Neural progenitor cell (in vitro differentiated cells): ENCODE measurements around the gene SUCO. TPM values are rescaled to one million over a fixed set of nuclear protein-coding genes. Genes with fewer than 3 reads are reported as not detected.
A peak's percentile ranks its signal among the peaks of the same experiment; 100 is the strongest.

Source experiments
- DNase-seq: peaks from one replicate; pipeline ENCODE4 v3.0.0-alpha.2; 2016; ENCODE audit warnings: low spot score
- H2AFZ ChIP-seq: fragments of 200-600 bp; sonication (generic); replicated peaks from 2 replicates; pipeline ENCODE4 v1.6.1; 2016; ENCODE audit warnings: antibody characterized with exemption
- H3F3A ChIP-seq: fragments of 200-600 bp; sonication (generic); 2 replicates; pipeline ENCODE4 v1.6.1; 2016; ENCODE audit warnings: antibody characterized with exemption, low read depth
- H3K27ac ChIP-seq: fragments of 200-600 bp; sonication (generic); 2 replicates; pipeline ENCODE4 v1.5.1; 2016; ENCODE audit warnings: mild to moderate bottlenecking
- H3K27me3 ChIP-seq: fragments of 200-600 bp; sonication (generic); 2 replicates; pipeline ENCODE4 v1.6.1; 2016; ENCODE audit warnings: mild to moderate bottlenecking, moderate library complexity
- H3K36me3 ChIP-seq: fragments of 200-600 bp; sonication (generic); 2 replicates; pipeline ENCODE4 v1.5.1; 2016
- H3K4me1 ChIP-seq: fragments of 200-600 bp; sonication (generic); 2 replicates; pipeline ENCODE4 v1.6.1; 2016; ENCODE audit warnings: mixed run types
- H3K4me2 ChIP-seq: fragments of 200-600 bp; sonication (generic); 2 replicates; pipeline ENCODE4 v1.6.1; 2016
- H3K4me3 ChIP-seq: fragments of 200-600 bp; sonication (generic); 2 replicates; pipeline ENCODE4 v1.5.1; 2016
- H3K79me2 ChIP-seq: fragments of 200-600 bp; sonication (generic); 2 replicates; pipeline ENCODE4 v1.6.1; 2016; ENCODE audit warnings: low read depth
- H3K9ac ChIP-seq: fragments of 200-600 bp; sonication (generic); 2 replicates; pipeline ENCODE4 v1.6.1; 2016
- H3K9me3 ChIP-seq: fragments of 200-600 bp; sonication (generic); 2 replicates; pipeline ENCODE4 v1.5.1; 2016; ENCODE audit warnings: low read depth
- H4K20me1 ChIP-seq: fragments of 200-600 bp; sonication (generic); 2 replicates; pipeline ENCODE4 v1.6.1; 2016; ENCODE audit warnings: low read depth
- H3K27ac Mint-ChIP-seq: 3 replicates; pipeline ENCODE4 v1.8.0; 2021; ENCODE audit warnings: mixed read lengths
- H3K27me3 Mint-ChIP-seq: 2 replicates; pipeline ENCODE4 v1.8.0; 2022; ENCODE audit warnings: low read depth, mild to moderate bottlenecking, inconsistent platforms, moderate library complexity, mixed read lengths; ENCODE audit not compliant: insufficient read depth
- H3K36me3 Mint-ChIP-seq: 3 replicates; pipeline ENCODE4 v1.8.0; 2021; ENCODE audit warnings: mixed read lengths
- H3K4me1 Mint-ChIP-seq: 3 replicates; pipeline ENCODE4 v1.8.0; 2021; ENCODE audit warnings: mixed read lengths
- H3K4me3 Mint-ChIP-seq: 3 replicates; pipeline ENCODE4 v1.8.0; 2021; ENCODE audit warnings: mild to moderate bottlenecking, moderate library complexity, mixed read lengths
- H3K9me3 Mint-ChIP-seq: 3 replicates; pipeline ENCODE4 v1.8.0; 2020; ENCODE audit warnings: mixed read lengths
- EZH2 ChIP-seq: fragments of 200-600 bp; sonication (generic); IDR thresholded peaks from 2 replicates; pipeline ENCODE4 v1.6.1; 2017; ENCODE audit warnings: antibody characterized with exemption, mild to moderate bottlenecking, moderate library complexity
- EZH2phosphoT487 ChIP-seq: fragments of 200-600 bp; sonication (generic); IDR thresholded peaks from 2 replicates; pipeline ENCODE4 v1.6.1; 2017; ENCODE audit warnings: antibody characterized with exemption
- total RNA-seq: library from RNA; depleted of rRNA; stranded (reverse); fragments of >200 nt; gene quantifications from 2 replicates; pipeline ENCODE4 v1.2.3, GENCODE V29; 2015; ENCODE audit warnings: low replicate concordance
- TF ChIP-seq, protein P1 (sequence below): fragments of 200-600 bp; sonication (generic); IDR thresholded peaks from 2 replicates; pipeline ENCODE4 v1.5.1; 2017; ENCODE audit warnings: antibody characterized with exemption, mild to moderate bottlenecking

The SUCO gene
- total RNA-seq, 1 donor from 2014 or later, result 109 TPM

GRCh38 chr1:172559572-172560210, 26.7 kb downstream of the SUCO start:
- no peak overlapping the region for H3K27ac Mint-ChIP-seq

DNA sequence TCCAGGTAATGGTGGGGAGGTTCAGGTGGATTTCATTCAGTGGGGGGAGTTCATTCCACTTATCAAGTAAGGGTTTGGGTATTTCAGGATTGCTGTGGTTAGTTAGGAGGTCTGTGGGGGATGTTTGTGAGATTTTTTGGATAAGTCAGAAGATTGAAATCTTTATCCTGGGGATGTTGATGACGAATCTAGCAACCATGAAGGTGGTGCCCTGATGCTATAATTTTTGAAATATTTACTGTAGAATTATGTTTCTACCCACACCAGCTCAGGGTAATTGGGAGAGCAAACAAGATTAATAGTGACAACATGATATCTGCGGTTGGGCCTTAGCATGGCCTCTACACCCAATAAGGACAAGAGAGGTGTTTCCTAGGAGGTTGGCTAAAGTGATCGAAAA, 28.3 kb downstream of the SUCO start:
- H3K36me3 Mint-ChIP-seq, result peaks cover 70% of the 10 kb centered on the region
- H3K27me3 Mint-ChIP-seq, result peaks cover 2% of the 10 kb centered on the region
- Histone ChIP-seq H3K4me1 (no peaks in the 10 kb centered on the region), H4K20me1 (peaks cover 3% of the 10 kb centered on the region), H3K9me3 (no peaks in the 10 kb centered on the region), H3K27me3 (no peaks in the 10 kb centered on the region), H3K79me2 (peaks cover 22% of the 10 kb centered on the region), H3K27ac (no peak overlapping the region), H3F3A (no peaks in the 10 kb centered on the region), H3K36me3 (peaks cover 22% of the 10 kb centered on the region), H3K9ac (no peak overlapping the region), H3K4me3 (no peak overlapping the region), H3K4me2 (no peak overlapping the region), H2AFZ (no peak overlapping the region)
- no peak overlapping the region for H3K27ac Mint-ChIP-seq
- TF ChIP-seq, protein P1, sequence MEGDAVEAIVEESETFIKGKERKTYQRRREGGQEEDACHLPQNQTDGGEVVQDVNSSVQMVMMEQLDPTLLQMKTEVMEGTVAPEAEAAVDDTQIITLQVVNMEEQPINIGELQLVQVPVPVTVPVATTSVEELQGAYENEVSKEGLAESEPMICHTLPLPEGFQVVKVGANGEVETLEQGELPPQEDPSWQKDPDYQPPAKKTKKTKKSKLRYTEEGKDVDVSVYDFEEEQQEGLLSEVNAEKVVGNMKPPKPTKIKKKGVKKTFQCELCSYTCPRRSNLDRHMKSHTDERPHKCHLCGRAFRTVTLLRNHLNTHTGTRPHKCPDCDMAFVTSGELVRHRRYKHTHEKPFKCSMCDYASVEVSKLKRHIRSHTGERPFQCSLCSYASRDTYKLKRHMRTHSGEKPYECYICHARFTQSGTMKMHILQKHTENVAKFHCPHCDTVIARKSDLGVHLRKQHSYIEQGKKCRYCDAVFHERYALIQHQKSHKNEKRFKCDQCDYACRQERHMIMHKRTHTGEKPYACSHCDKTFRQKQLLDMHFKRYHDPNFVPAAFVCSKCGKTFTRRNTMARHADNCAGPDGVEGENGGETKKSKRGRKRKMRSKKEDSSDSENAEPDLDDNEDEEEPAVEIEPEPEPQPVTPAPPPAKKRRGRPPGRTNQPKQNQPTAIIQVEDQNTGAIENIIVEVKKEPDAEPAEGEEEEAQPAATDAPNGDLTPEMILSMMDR, result no peak
- TF ChIP-seq EZH2 (no peak), EZH2phosphoT487 (no peak)
- H3K4me3 Mint-ChIP-seq, result no peak overlapping the region
- peaks cover 15% of the 10 kb centered on the region for H3K9me3 Mint-ChIP-seq
- no peaks in the 10 kb centered on the region for H3K4me1 Mint-ChIP-seq
- no peak for DNase-seq

More at GRCh38 chr1:172559572-172560210, 26.7 kb downstream of the SUCO start:
- no peaks in the 10 kb centered on the region for H3F3A ChIP-seq
- Mint-ChIP-seq H3K4me3 (no peak overlapping the region), H3K9me3 (peaks cover 15% of the 10 kb centered on the region), H3K4me1 (no peaks in the 10 kb centered on the region), H3K36me3 (peaks cover 65% of the 10 kb centered on the region), H3K27me3 (no peaks in the 10 kb centered on the region)
- H3K4me3 ChIP-seq, result no peak overlapping the region
- H3K36me3 ChIP-seq, result peaks cover 20% of the 10 kb centered on the region
- no peak overlapping the region for H3K27ac ChIP-seq
- no peak overlapping the region for H2AFZ ChIP-seq
- H3K4me1 ChIP-seq, result no peaks in the 10 kb centered on the region
- DNase-seq, result no peak
- H4K20me1 ChIP-seq, result peaks cover 11% of the 10 kb centered on the region
- peaks cover 33% of the 10 kb centered on the region for H3K79me2 ChIP-seq
- H3K9ac ChIP-seq, result no peak overlapping the region
- no peaks in the 10 kb centered on the region for H3K27me3 ChIP-seq
- H3K4me2 ChIP-seq, result no peak overlapping the region
- TF ChIP-seq EZH2phosphoT487, result no peak
- TF ChIP-seq, protein P1, result no peak
- TF ChIP-seq EZH2, result no peak
- no peaks in the 10 kb centered on the region for H3K9me3 ChIP-seq

- Mint-ChIP-seq H3K4me3 (no peak overlapping the region), H3K27ac (peak overlapping the region; percentile 39), H3K9me3 (peaks cover 27% of the 10 kb centered on the region), H3K4me1 (peaks cover 4% of the 10 kb centered on the region), H3K36me3 (peaks cover 69% of the 10 kb centered on the region), H3K27me3 (peaks cover 5% of the 10 kb centered on the region)
- Histone ChIP-seq H3K4me1 (no peaks in the 10 kb centered on the region), H4K20me1 (no peaks in the 10 kb centered on the region), H2AFZ (no peak overlapping the region), H3K4me2 (no peak overlapping the region), H3F3A (no peaks in the 10 kb centered on the region), H3K36me3 (peaks cover 36% of the 10 kb centered on the region), H3K27me3 (no peaks in the 10 kb centered on the region), H3K79me2 (peaks cover 7% of the 10 kb centered on the region), H3K27ac (no peak overlapping the region), H3K9me3 (peaks cover 8% of the 10 kb centered on the region), H3K4me3 (no peak overlapping the region), H3K9ac (no peak overlapping the region)
- TF ChIP-seq EZH2phosphoT487 (no peak), EZH2 (no peak)
- TF ChIP-seq, protein P1, result no peak
- no peak for DNase-seq
Observed at GRCh38 chr1:172566196-172566997, 33.4 kb downstream of the SUCO start.
